Measurements from ENCODE around the gene ADIPOR2.

- TF ChIP-seq CTCF (IDR thresholded peaks at IDR 0.05; ENCODE audit: low read depth, low read length) (no peak), POLR2A (IDR thresholded peaks at IDR 0.05; ENCODE audit: extremely low read depth, insufficient read length) (no peak)
Observed at GRCh38 chr12:1766110-1766509, 75.2 kb downstream of the ADIPOR2 start.
